HCT116 (cell line): Measurements from ENCODE around the gene HOXC6. TPM values are rescaled to one million over a fixed set of nuclear protein-coding genes. Genes with fewer than 3 reads are reported as not detected.

Experiments
- ATAC-seq: fragments of 200-7000 bp; cut with Tn5 transposase; 2 replicates; pipeline ENCODE4 v1.9.1; 2020; ENCODE audit warnings: mild to moderate bottlenecking, moderate library complexity
- BruUV-seq: library from RNA; stranded (reverse); fragments of 400-500 nt; replicated peaks from 2 replicates; lab custom pipeline; 2021; lab: Mats Ljungman, UMichigan
- CTCF ChIA-PET: fragments of 300-600 bp; sonication (Branson Sonifier 250); formaldehyde crosslinking; loops from one replicate; lab custom pipeline; 2021; ENCODE audit warnings: antibody characterized with exemption; lab: Charles Lee
- POLR2A ChIA-PET: fragments of 300-600, 350-600 bp; sonication (Branson Sonifier 250); formaldehyde crosslinking; loops from one replicate; lab custom pipeline; 2021; ENCODE audit warnings: antibody characterized with exemption; lab: Charles Lee
- RAD21 ChIA-PET, 2 experiments: fragments of 300-600 bp; sonication (Branson Sonifier 250); formaldehyde crosslinking; loops; one replicate each; lab custom pipeline; 2023; ENCODE audit warnings: low total read pairs in 2 of 2; ENCODE audit not compliant: uncharacterized antibody in 2 of 2, unreplicated experiment in 2 of 2, low non-redundant PET in 1 of 2; lab: Charles Lee
- DNase-seq: peaks from one replicate; pipeline ENCODE4 v3.0.0-alpha.2; 2010; ENCODE audit warnings: low read depth, low spot score
- H2AFZ ChIP-seq: fragments of 200-600 bp; shearing (Covaris generic), sonication (generic); 2 replicates; pipeline ENCODE4 v1.6.1; 2017; ENCODE audit warnings: low read depth, mixed run types, mixed read lengths, antibody characterized with exemption, low read length; ENCODE audit not compliant: poor library complexity, severe bottlenecking
- H3K27ac ChIP-seq: 2 replicates; pipeline ENCODE4 v1.5.1; 2012; ENCODE audit warnings: low read depth, low read length
- H3K27me3 ChIP-seq: fragments of 200-600 bp; sonication (generic); 2 replicates; pipeline ENCODE4 v1.6.1; 2016; ENCODE audit warnings: mixed run types, low read length, mixed read lengths; ENCODE audit not compliant: insufficient read depth
- H3K36me3 ChIP-seq, 2 experiments: fragments of 200-500 bp in 1 of 2; fragments of 200-600 bp in 1 of 2; sonication (Bioruptor generic) in 1 of 2; sonication (generic) in 1 of 2; 2 replicates each; pipeline versions ENCODE4 v1.5.1 to v1.6.1; 2014 to 2016; ENCODE audit warnings: low read length in 2 of 2, inconsistent platforms in 1 of 2, mixed read lengths in 1 of 2, mixed run types in 1 of 2; ENCODE audit not compliant: insufficient read depth in 2 of 2, control insufficient read depth in 1 of 2
- H3K4me1 ChIP-seq, 2 experiments: fragments of 200-600 bp in 1 of 2; sonication (generic) in 1 of 2; 2 replicates each; pipeline versions ENCODE4 v1.5.1 to v1.6.1; 2012 to 2017; ENCODE audit warnings: low read length in 2 of 2, inconsistent platforms in 1 of 2, mild to moderate bottlenecking in 1 of 2, mixed read lengths in 1 of 2, mixed run types in 1 of 2, moderate library complexity in 1 of 2; ENCODE audit not compliant: insufficient read depth in 2 of 2, control insufficient read depth in 1 of 2
- H3K4me2 ChIP-seq: fragments of 200-600 bp; sonication (generic); 2 replicates; pipeline ENCODE4 v1.6.1; 2017; ENCODE audit warnings: mixed run types, low read length, mixed read lengths
- H3K4me3 ChIP-seq, 2 experiments: fragments of 200-600 bp in 1 of 2; sonication (generic) in 1 of 2; replicated peaks in 1 of 2; 2 replicates each; pipeline ENCODE4 v1.5.1; 2011 to 2016; ENCODE audit warnings: low read length in 2 of 2, control low read depth in 1 of 2, low read depth in 1 of 2, mild to moderate bottlenecking in 1 of 2, mixed read lengths in 1 of 2, mixed run types in 1 of 2
- H3K79me2 ChIP-seq: fragments of 200-600 bp; sonication (generic); 2 replicates; pipeline ENCODE4 v1.6.1; 2017; ENCODE audit warnings: mild to moderate bottlenecking, mixed run types, low read length, moderate library complexity, mixed read lengths; ENCODE audit not compliant: insufficient read depth
- H3K9ac ChIP-seq: fragments of 200-600 bp; sonication (generic); 2 replicates; pipeline ENCODE4 v1.6.1; 2016; ENCODE audit warnings: low read length, mixed read lengths
- H3K9me2 ChIP-seq: fragments of 200-600 bp; sonication (generic), shearing (Covaris generic); 2 replicates; pipeline ENCODE4 v1.6.1; 2017; ENCODE audit warnings: mixed run types, mild to moderate bottlenecking, moderate library complexity; ENCODE audit not compliant: insufficient read depth
- H3K9me3 ChIP-seq, 2 experiments: fragments of 200-500 bp in 1 of 2; fragments of 200-600 bp in 1 of 2; sonication (Bioruptor generic) in 1 of 2; sonication (generic) in 1 of 2; 2 replicates each; pipeline ENCODE4 v1.6.1; 2014 to 2017; ENCODE audit warnings: low read length in 2 of 2, mixed read lengths in 2 of 2, inconsistent platforms in 1 of 2, low read depth in 1 of 2, mild to moderate bottlenecking in 1 of 2, mixed run types in 1 of 2, moderate library complexity in 1 of 2; ENCODE audit not compliant: control insufficient read depth in 1 of 2, insufficient read depth in 1 of 2
- H4K20me1 ChIP-seq: fragments of 200-600 bp; sonication (generic), shearing (Covaris generic); 2 replicates; pipeline ENCODE4 v1.6.1; 2017; ENCODE audit warnings: mixed run types, mild to moderate bottlenecking, moderate library complexity; ENCODE audit not compliant: insufficient read depth
- ATF3 ChIP-seq: IDR thresholded peaks from 2 replicates; pipeline ENCODE4 v1.6.1; 2012
- CBX3 ChIP-seq: IDR thresholded peaks from 2 replicates; pipeline ENCODE4 v1.6.1; 2012; ENCODE audit warnings: low read depth
- CTCF ChIP-seq, 3 experiments: fragments of 200-600 bp in 1 of 3; sonication (generic) in 1 of 3; IDR thresholded peaks in 2 of 3; conservative IDR thresholded peaks in 1 of 3; 2 replicates each; pipeline ENCODE4 v1.5.1; 2012 to 2017; ENCODE audit warnings: low read depth in 2 of 3, low read length in 2 of 3, antibody characterized with exemption in 1 of 3, borderline replicate concordance in 1 of 3, control low read depth in 1 of 3, mild to moderate bottlenecking in 1 of 3, mixed read lengths in 1 of 3, mixed run types in 1 of 3, moderate library complexity in 1 of 3; ENCODE audit not compliant: insufficient read depth in 1 of 3
- EGR1 ChIP-seq: IDR thresholded peaks from 2 replicates; pipeline ENCODE4 v1.6.1; 2012; ENCODE audit warnings: low read depth
- ELF1 ChIP-seq: IDR thresholded peaks from 2 replicates; pipeline ENCODE4 v1.6.1; 2012; ENCODE audit warnings: low read depth, borderline replicate concordance
- EZH2phosphoT487 ChIP-seq: fragments of 200-600 bp; IDR thresholded peaks from 2 replicates; pipeline ENCODE4 v1.6.1; 2018; ENCODE audit warnings: antibody characterized with exemption, borderline replicate concordance
- JUND ChIP-seq: IDR thresholded peaks from 2 replicates; pipeline ENCODE4 v1.6.1; 2012
- POLR2A ChIP-seq: IDR thresholded peaks from 2 replicates; pipeline ENCODE4 v1.7.0; 2011; ENCODE audit warnings: borderline replicate concordance; ENCODE audit not compliant: insufficient read depth, insufficient read length; ENCODE audit errors: extremely low read depth
- POLR2AphosphoS5 ChIP-seq: IDR thresholded peaks from 2 replicates; pipeline ENCODE4 v1.6.1; 2011; ENCODE audit warnings: mild to moderate bottlenecking, low read depth, low read length, moderate library complexity
- SP1 ChIP-seq: IDR thresholded peaks from 2 replicates; pipeline ENCODE4 v1.6.1; 2012; ENCODE audit warnings: low read depth
- TCF7L2 ChIP-seq: IDR thresholded peaks from 2 replicates; pipeline ENCODE4 v1.7.0; 2011; ENCODE audit warnings: borderline replicate concordance, inconsistent platforms; ENCODE audit not compliant: insufficient read depth, insufficient read length; ENCODE audit errors: extremely low read depth
- YY1 ChIP-seq: IDR thresholded peaks from 2 replicates; pipeline ENCODE4 v1.6.1; 2011; ENCODE audit warnings: low read length, low read depth, moderate library complexity, mild to moderate bottlenecking; ENCODE audit not compliant: insufficient replicate concordance; ENCODE audit errors: extremely low read depth
- ZFX ChIP-seq: fragments of 450-650 bp; IDR thresholded peaks from 2 replicates; pipeline ENCODE4 v1.6.1; 2017
- ZNF274 ChIP-seq: fragments of 200-500 bp; sonication (Bioruptor generic); IDR thresholded peaks from 2 replicates; pipeline ENCODE4 v1.6.1; 2014; ENCODE audit warnings: mild to moderate bottlenecking, low read depth, low read length, inconsistent platforms
- intact Hi-C: fragments of 100-400 bp; cut with micrococcal nuclease; formaldehyde crosslinking; loops from 2 replicates; pipeline ENCODE4 v1.10.0; 2022
- total RNA-seq: library from RNA; stranded (reverse); gene quantifications from one replicate; pipeline ENCODE4 v1.2.1, GENCODE V29; 2021; ENCODE audit not compliant: unreplicated experiment
- TF ChIP-seq, protein P1 (sequence below): IDR thresholded peaks from 2 replicates; pipeline ENCODE4 v1.6.1; 2012
- TF ChIP-seq, protein P2 (sequence below): IDR thresholded peaks from 2 replicates; pipeline ENCODE4 v1.6.1; 2011; ENCODE audit warnings: mild to moderate bottlenecking, low read length, moderate library complexity; ENCODE audit not compliant: insufficient replicate concordance; ENCODE audit errors: extremely low read depth

HOXC6 gene
- total RNA-seq, 1 experiment from 2014 or later = 3.1 TPM

GRCh38 chr12:54039417-54040147, 11.3 kb downstream of the HOXC6 start:
- Histone ChIP-seq H3K4me3 (no peak overlapping the region), H3K27me3 (no peaks in the 10 kb centered on the region), H3K9me2 (no peaks in the 10 kb centered on the region), H4K20me1 (no peaks in the 10 kb centered on the region), H3K9me3 (no peaks in the 10 kb centered on the region), H3K27ac (no peak overlapping the region), H3K36me3 (no peaks in the 10 kb centered on the region), H3K4me2 (no peak overlapping the region; the same call in 1 of the 2 replicates), H2AFZ (no peak overlapping the region), H3K79me2 (no peaks in the 10 kb centered on the region), H3K9ac (no peak overlapping the region), H3K4me1 (peaks cover 0 to 12% of the 10 kb centered on the region in 2 experiments; a peak in 3 of 4 replicates)
- ChIA-PET RAD21 (no interaction called here), CTCF (no interaction called here), POLR2A (no interaction called here)
- ATAC-seq = no peak
- intact Hi-C loops = no loop called here
- TF ChIP-seq EZH2phosphoT487 (no peak), ELF1 (no peak), CTCF (IDR thresholded peaks at IDR 0.05 in 2 of 3, conservative IDR thresholded peaks at IDR 0.05 in 1 of 3; ENCODE audit: borderline replicate concordance in 1 of 3, insufficient read depth in 1 of 3, low read depth in 2 of 3, low read length in 2 of 3) (no peak), JUND (no peak), SP1 (no peak), POLR2AphosphoS5 (no peak), ZNF274 (no peak), EGR1 (no peak), YY1 (no peak), CBX3 (no peak), POLR2A (no peak), ZFX (no peak), ATF3 (no peak), TCF7L2 (no peak)
- TF ChIP-seq, protein P1, sequence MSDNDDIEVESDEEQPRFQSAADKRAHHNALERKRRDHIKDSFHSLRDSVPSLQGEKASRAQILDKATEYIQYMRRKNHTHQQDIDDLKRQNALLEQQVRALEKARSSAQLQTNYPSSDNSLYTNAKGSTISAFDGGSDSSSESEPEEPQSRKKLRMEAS = no peak
- TF ChIP-seq, protein P2, sequence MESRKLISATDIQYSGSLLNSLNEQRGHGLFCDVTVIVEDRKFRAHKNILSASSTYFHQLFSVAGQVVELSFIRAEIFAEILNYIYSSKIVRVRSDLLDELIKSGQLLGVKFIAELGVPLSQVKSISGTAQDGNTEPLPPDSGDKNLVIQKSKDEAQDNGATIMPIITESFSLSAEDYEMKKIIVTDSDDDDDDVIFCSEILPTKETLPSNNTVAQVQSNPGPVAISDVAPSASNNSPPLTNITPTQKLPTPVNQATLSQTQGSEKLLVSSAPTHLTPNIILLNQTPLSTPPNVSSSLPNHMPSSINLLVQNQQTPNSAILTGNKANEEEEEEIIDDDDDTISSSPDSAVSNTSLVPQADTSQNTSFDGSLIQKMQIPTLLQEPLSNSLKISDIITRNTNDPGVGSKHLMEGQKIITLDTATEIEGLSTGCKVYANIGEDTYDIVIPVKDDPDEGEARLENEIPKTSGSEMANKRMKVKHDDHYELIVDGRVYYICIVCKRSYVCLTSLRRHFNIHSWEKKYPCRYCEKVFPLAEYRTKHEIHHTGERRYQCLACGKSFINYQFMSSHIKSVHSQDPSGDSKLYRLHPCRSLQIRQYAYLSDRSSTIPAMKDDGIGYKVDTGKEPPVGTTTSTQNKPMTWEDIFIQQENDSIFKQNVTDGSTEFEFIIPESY = no peak
- no TSS peak for BruUV-seq
- no peak for DNase-seq
